Stimulated activated naive CD8-positive, alpha-beta T cell treated with anti-CD3 and anti-CD28 coated beads, Interleukin-15, amount 100 ng/mL, for 72 hours (primary cell): Measurements from ENCODE around the gene MVD.

ENCODE experiments used
- ATAC-seq: fragments of 150-1000 bp; cut with Tn5 transposase; 2 replicates; pipeline ENCODE4 v1.10.0; 2021; ENCODE audit warnings: mild to moderate bottlenecking, moderate library complexity
- DNase-seq, 2 donors: peaks; one replicate each; pipeline ENCODE4 v3.0.0; 2021 to 2022
- H3K27ac Mint-ChIP-seq, 2 donors: one replicate each; pipeline ENCODE4 v1.8.0; 2022; ENCODE audit warnings: mild to moderate bottlenecking in 2 of 2, mixed read lengths in 2 of 2, moderate library complexity in 2 of 2
- H3K27me3 Mint-ChIP-seq: one replicate; pipeline ENCODE4 v1.8.0; 2022; ENCODE audit warnings: mixed read lengths
- H3K4me1 Mint-ChIP-seq: one replicate; pipeline ENCODE4 v1.8.0; 2022; ENCODE audit warnings: mild to moderate bottlenecking, mixed read lengths
- H3K4me3 Mint-ChIP-seq, 2 donors: one replicate each; pipeline ENCODE4 v1.8.0; 2022; ENCODE audit warnings: mild to moderate bottlenecking in 2 of 2, mixed read lengths in 2 of 2, moderate library complexity in 1 of 2
- H3K9me3 Mint-ChIP-seq, 2 donors: one replicate each; pipeline ENCODE4 v1.8.0; 2022; ENCODE audit warnings: mixed read lengths in 2 of 2

MVD gene

DNA sequence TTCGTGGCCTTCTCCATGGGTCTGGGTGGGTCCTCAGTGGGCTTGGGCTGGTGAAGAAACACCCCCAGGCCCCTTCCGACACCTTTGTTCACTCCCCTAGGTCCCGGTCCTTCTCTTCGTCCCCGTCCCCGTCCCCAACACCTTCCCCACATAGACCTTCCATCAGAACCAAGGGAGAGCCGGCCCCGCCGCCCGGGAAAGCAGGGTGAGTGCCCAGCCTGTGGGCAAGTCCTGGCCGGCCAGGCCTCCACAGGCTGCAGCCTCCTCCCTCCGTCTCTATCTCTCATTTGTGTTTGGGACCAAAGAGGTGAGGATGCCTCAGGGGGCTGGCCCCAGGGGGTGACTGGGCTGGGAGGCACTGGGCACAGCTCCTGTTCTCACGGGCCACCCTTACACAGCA lies 39.0 kb downstream of the MVD start:
- peak overlapping the region in 1 of 2 donors; percentile 59 for H3K27ac Mint-ChIP-seq
- no peaks in the 10 kb centered on the region for H3K27me3 Mint-ChIP-seq
- H3K4me3 Mint-ChIP-seq = no peak overlapping the region
- no peaks in the 10 kb centered on the region for H3K9me3 Mint-ChIP-seq
- ATAC-seq (no peak), DNase-seq (no peak)
- H3K4me1 Mint-ChIP-seq = peaks cover 43% of the 10 kb centered on the region

DNA sequence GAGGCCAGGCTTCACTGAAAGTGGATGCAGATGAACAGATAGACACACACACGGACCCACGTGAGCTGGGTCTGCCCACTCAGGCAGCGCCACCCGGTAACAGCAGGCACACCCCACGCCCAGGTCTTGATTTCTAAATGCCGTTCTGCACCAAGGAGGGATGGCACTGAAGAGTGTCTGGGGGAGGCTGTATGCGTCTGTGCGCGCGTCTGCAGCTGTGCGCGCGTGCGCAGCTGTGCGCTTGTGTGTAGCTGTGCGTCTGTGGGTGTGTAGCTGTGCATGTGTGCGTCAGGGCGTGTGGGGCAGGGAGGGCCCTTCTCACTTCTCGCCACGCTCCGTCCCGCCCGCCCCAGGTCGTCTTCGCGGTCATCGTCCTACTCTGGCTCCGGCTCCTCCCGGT lies 40.0 kb downstream of the MVD start:
- DNase-seq (no peak), ATAC-seq (no peak)
- H3K9me3 Mint-ChIP-seq = no peaks in the 10 kb centered on the region
- peaks cover 52% of the 10 kb centered on the region for H3K4me1 Mint-ChIP-seq
- no peaks in the 10 kb centered on the region for H3K27me3 Mint-ChIP-seq
- peak overlapping the region in 1 of 2 donors; percentile 82 for H3K27ac Mint-ChIP-seq
- H3K4me3 Mint-ChIP-seq = no peak overlapping the region

DNA sequence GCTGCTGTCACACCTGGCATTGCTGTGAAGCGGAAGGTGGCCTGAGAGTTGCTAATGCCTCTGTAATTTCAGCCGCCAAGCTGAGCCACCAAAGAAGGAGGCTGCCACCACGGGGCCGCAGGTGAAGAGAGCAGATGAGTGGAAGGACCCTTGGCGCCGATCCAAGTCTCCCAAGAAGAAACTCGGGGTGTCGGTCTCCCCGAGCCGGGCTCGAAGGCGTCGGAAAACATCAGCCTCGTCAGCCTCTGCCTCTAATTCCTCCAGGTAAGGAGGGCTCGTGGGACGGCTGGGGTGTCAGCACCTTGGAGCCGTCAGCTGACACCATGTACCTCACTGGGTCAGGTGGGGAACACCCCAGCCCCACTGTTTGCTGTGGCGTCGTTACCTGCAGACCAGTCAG lies 40.8 kb downstream of the MVD start:
- H3K9me3 Mint-ChIP-seq = no peaks in the 10 kb centered on the region
- peaks cover 55% of the 10 kb centered on the region for H3K4me1 Mint-ChIP-seq
- no peak for ATAC-seq
- peak overlapping the region in 1 of 2 donors; percentile 90 for H3K27ac Mint-ChIP-seq
- no peak overlapping the region for H3K4me3 Mint-ChIP-seq
- H3K27me3 Mint-ChIP-seq = no peaks in the 10 kb centered on the region
- DNase-seq = no peak

DNA sequence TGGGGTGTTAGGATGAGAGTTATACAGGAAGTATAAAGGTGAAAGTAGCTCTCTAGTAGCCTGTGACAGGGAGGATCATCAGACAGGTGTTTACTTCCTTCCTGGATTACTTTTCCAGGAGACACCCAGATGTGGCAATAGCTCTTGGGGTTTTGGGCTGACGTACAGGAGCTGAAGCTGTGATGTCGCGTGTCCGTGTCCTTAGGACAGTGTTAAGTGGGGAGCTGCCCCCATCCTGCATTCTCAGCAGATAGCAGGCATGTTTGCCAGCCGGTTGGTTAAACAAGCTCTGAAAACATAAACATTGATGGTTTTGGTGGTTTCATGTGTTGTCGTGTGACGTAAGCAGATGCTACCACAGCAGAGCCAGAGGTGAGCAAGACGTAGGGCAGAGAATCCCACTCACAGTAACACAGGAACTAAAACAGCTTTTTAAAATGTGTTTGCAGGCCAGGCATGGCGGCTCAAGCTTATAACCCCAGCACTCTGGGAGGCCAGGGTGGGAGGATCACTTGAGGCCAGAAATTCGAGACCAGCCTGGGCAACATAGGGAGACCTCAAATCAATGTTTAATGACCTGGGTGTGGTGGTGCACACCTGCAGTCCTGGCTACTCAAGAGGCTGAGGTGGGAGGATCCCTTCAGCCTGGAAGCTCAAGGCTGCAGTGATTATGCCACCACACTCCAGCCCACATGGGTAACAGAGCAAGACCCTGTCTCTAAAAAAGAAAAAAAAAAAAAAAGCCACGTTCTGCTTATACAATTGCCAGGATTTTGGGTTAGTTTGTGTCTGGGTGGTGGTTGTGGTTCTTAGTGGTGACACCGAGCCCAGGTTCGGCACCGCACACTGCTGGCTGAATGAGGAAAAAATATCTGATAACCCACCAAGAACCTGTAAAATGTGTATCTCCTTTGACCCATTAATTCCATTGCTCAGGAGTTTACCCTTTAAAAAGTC lies 42.8 kb downstream of the MVD start:
- H3K27ac Mint-ChIP-seq = peak overlapping the region; percentile 87 to 97

DNA sequence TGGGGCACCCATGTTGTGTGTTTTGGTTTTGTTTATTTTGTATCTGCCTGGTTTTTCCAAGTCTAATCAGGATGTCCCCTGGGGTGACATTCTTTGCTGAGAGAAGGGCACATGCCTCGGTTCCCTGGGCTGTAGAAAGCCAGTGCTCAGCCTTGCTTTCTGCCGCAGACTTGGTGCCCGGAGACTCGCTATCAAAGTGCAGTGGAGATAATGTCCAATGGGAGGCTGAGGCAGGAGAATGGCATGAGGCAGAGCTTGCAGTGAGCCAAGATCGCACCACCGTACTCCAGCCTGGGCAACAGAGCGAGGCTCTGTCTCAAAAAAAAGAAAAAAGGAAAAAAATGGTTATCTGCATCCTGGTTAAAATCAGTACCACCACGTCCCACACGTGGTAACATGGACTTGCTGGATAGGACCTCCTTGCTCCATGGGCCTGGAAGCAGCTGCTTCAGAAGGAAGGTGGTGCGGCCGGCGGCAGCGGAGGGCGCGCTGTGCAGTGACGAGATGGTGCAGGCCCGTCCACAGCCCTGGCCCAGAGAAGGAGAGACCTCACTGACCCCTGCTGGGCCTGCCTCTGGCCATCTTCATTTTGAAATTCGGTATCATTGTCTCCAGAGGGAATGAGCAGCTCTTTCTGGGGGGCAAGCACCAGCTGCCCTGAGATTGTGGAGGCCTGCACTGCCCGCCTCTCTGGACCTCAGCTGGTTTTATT lies 43.8 kb downstream of the MVD start:
- ATAC-seq (no peak), DNase-seq (no peak)
- peak overlapping the region in 1 of 2 donors; percentile 64 for H3K4me3 Mint-ChIP-seq
- peaks cover 62% of the 10 kb centered on the region for H3K4me1 Mint-ChIP-seq
- H3K27ac Mint-ChIP-seq = peak overlapping the region; percentile 67 to 97
- H3K27me3 Mint-ChIP-seq = no peaks in the 10 kb centered on the region
- no peaks in the 10 kb centered on the region for H3K9me3 Mint-ChIP-seq

More for the DNA sequence above, 42.8 kb downstream of the MVD start:
- Mint-ChIP-seq H3K4me1 (peaks cover 65% of the 10 kb centered on the region), H3K9me3 (no peaks in the 10 kb centered on the region), H3K4me3 (peak overlapping the region; percentile 62 to 64), H3K27me3 (no peaks in the 10 kb centered on the region)
- ATAC-seq (peak; percentile 94), DNase-seq (peak; percentile 47 to 73)

DNA sequence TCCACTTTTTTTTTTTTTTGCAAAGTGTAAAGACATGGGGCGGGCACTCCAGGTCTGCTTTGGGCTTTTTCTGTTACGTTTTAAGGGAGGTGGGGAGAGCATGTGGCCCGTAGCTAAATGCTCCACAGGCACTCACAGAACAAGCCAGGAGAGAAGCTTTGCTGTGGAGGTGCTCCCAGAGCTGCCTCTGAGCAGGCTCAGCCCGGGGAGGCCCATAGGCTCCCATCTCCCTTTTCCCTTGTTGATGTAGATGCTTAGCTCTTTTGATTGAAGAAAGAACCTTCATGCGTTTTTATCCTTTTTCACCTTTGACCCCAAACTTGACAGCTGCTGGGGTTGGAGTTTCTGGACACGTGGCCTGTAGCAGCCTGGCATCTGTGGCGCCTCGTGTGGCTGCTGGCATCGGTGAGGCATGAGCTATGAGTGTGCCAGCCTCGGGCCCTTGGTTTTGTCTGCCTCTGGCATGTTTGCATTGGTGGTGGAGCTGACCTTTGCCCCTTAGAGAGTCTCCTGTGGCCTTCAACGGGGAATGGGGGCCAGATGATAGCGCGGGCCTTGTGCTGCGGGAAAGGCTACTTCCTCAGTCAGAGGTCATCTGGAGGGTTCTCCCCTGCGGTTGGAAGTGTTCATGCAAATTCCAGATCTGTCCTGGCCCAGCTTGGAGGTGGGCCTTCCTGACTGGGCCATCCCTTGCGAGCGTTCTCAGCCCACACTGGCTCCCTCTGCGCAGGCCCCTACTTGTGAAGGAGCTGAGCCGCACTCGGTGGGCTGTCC lies 44.5 kb downstream of the MVD start:
- Mint-ChIP-seq H3K4me3 (no peak overlapping the region), H3K27ac (peak overlapping the region; percentile 14 to 83), H3K27me3 (no peaks in the 10 kb centered on the region), H3K9me3 (no peaks in the 10 kb centered on the region), H3K4me1 (peaks cover 58% of the 10 kb centered on the region)
- DNase-seq = no peak
- no peak for ATAC-seq

DNA sequence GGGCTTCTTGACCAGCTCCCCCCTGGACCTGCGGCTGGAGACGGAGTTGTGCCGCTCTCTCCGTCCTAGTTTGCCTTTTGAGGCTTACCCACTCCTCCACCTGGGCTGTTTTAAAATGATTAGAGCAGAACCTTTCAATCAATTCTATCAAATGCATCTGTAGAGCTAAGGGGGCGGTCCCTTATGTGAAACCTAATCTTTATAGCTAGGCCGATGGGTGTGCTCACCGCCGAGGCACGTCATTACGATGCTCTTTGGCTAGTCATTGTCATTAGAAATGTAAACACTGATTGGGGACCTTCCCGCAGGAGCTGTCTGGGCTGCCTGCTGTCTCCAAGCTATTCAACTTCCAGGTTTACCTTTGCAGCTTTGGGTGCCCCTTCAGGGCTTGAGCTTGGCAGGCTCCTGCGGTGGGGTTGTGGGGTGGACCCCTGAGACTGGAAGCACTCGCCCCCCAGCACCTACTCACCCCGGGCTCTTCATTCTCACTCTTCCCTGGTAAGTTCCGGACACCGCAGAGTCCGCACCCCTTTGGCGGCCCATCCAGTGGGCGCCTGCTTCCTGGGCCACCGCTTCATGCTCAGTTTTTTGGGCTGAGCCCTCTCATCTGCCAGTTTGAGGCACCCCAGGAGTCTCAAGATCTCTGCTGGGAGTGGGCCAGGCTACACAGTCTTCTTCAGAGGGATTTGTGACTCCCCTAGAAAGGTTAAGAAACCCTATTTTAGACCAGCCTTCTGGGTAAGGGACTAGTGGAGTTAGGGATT lies 45.4 kb downstream of the MVD start:
- DNase-seq (no peak), ATAC-seq (no peak)
- H3K4me1 Mint-ChIP-seq = peaks cover 54% of the 10 kb centered on the region
- H3K27ac Mint-ChIP-seq = peak overlapping the region; percentile 14 to 95
- no peaks in the 10 kb centered on the region for H3K9me3 Mint-ChIP-seq
- no peak overlapping the region for H3K4me3 Mint-ChIP-seq
- no peaks in the 10 kb centered on the region for H3K27me3 Mint-ChIP-seq

DNA sequence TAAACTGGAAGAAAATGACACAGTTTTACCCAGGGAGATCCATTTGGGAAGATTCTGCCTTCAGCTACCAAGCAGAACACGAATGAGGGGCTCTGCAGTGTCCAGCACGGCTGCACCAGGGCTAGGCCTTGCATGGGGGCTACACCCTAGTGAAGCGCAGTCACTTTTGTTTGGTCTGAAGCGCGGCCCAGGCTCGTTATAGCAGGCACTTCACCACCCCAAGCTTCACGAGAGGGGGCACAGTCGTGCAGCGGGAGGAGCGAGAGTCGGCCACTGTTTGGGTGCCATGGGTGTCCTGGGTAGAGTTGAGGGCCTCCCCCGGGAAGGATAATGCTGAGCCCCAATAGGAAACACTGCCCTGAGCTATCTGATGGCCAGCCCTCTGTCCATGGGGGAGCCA lies 46.2 kb downstream of the MVD start:
- Mint-ChIP-seq H3K4me1 (peaks cover 54% of the 10 kb centered on the region), H3K27ac (peak overlapping the region in 1 of 2 donors; percentile 63), H3K27me3 (no peaks in the 10 kb centered on the region), H3K9me3 (no peaks in the 10 kb centered on the region), H3K4me3 (no peak overlapping the region)
- DNase-seq (no peak), ATAC-seq (no peak)

DNA sequence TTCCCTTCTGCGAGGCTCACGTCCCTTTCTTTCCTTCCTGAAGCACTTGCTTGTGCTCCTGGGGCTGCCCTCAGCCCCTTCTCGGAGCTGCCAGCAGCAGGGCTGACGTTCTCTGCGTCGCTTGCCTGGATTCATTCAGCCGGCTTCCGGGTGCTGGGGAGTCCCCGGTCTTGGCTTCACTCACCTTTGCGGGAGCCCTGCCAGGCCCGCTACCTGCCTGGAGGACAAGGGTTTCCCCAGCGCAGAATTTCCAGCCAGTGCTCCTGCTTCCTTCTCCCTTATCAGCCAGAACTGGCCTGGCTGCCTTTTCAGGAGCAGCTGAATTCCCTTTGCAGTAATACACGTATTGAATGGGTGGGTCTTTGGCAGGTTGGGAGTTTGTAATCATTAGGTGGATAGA lies 46.6 kb downstream of the MVD start:
- peaks cover 54% of the 10 kb centered on the region for H3K4me1 Mint-ChIP-seq
- peak overlapping the region in 1 of 2 donors; percentile 63 for H3K27ac Mint-ChIP-seq
- H3K4me3 Mint-ChIP-seq = no peak overlapping the region
- no peak for ATAC-seq
- no peaks in the 10 kb centered on the region for H3K27me3 Mint-ChIP-seq
- DNase-seq = no peak
- no peaks in the 10 kb centered on the region for H3K9me3 Mint-ChIP-seq

DNA sequence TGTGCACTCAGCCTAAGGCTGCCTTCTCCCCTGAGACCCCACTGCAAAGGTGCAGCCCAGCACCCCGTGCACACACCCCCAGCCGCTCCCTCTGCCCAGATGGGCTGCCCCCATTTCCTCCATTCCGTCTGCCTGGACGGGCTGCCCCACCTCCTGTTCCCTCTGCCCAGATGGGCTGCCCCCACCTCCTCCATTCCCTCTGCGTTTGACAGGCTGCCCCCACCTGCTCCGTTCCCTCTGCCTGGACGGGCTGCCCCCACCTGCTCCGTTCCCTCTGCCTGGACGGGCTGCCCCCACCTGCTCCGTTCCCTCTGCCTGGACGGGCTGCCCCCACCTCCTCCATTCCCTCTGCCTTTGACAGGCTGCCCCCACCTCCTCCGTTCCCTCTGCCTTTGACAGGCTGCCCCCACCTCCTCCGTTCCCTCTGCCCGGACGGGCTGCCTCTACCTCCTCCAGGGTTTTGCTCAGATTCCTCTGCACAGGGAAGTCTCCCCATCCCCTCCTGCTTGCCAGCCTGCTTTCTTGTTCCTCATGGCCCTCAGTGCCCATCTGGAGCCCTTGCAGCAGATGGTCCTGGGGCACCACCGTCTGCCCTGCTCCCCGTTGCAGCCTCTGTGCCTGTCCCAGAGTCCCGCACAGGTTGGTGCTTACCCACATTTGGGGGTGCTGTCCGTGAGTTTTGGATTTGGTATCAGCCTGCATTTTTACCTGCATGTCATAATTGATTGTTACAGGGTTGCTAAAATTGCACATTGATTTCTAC lies 47.9 kb downstream of the MVD start:
- Mint-ChIP-seq H3K4me1 (peaks cover 49% of the 10 kb centered on the region), H3K27me3 (no peaks in the 10 kb centered on the region), H3K27ac (peak overlapping the region in 1 of 2 donors; percentile 6), H3K4me3 (no peak overlapping the region), H3K9me3 (no peaks in the 10 kb centered on the region)
- ATAC-seq (no peak), DNase-seq (no peak)

DNA sequence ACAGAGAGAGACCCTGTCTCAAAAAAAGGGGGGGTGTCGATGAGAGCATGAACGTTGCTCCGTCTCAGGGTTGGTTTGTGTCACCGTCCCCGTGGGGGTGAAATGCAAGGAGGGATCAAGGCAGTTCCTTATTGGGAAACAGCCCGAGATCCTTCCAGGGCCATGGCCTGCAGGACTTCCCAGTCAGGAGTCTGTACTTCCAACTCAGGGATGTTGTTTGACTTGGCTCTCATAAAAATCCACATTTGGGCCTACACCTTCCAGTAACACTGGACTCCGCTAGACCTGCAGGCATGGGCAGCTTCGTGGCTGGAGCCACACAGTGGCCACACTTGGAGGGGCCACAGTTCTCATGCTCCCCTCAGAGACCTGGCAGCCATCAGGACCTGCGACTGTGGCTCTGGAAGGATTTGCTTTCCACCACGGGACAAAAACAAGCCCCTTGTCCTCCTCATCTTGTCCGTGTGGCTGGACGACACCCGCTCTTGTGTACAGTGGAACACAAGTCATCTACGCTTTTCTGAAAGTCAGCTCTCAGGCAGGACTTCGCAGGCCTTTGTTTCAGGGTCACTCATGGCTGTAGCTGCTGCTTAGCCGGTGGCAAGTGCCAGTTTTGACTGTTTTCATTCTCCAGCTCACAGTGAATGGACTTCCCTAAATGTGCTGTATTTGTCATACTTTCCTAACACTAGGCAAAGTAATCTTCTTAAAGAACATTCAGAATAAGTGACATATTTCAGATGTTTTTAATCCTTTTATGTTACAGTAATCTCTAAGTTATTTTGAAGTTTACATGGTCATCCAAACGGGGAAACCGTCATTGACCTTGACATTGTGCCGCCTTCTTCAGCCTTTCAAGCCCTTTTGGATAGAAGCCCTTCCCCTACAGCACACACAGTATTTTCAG lies 48.7 kb downstream of the MVD start:
- DNase-seq = no peak

DNA sequence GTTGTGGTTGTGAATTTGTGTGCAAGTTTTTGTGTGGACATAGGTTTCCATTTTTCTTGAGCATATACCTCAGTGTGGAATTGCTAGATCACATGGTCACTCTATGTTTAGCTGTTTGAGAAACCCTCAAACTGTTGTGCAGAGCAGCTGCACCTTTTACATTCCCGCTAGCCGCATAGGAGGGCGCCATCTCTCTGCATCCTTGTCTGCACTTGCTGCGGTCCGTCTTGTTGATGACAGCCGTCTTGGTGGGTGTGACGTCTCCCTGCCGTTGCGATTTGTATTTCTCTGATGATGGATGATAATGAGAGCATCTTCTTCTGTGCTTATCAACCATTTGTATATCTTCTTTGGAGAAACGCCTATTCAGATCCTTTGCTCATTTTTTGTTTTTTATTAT lies 49.6 kb downstream of the MVD start:
- H3K27me3 Mint-ChIP-seq = no peaks in the 10 kb centered on the region
- no peak overlapping the region for H3K4me3 Mint-ChIP-seq
- H3K27ac Mint-ChIP-seq = no peak overlapping the region
- ATAC-seq = no peak
- no peak for DNase-seq
- H3K9me3 Mint-ChIP-seq = no peaks in the 10 kb centered on the region
- peaks cover 32% of the 10 kb centered on the region for H3K4me1 Mint-ChIP-seq

More for the DNA sequence above, 48.7 kb downstream of the MVD start:
- Mint-ChIP-seq H3K27ac (peak overlapping the region in 1 of 2 donors; percentile 6), H3K4me3 (no peak overlapping the region), H3K27me3 (no peaks in the 10 kb centered on the region), H3K4me1 (peaks cover 41% of the 10 kb centered on the region), H3K9me3 (no peaks in the 10 kb centered on the region)
- ATAC-seq = no peak

DNA sequence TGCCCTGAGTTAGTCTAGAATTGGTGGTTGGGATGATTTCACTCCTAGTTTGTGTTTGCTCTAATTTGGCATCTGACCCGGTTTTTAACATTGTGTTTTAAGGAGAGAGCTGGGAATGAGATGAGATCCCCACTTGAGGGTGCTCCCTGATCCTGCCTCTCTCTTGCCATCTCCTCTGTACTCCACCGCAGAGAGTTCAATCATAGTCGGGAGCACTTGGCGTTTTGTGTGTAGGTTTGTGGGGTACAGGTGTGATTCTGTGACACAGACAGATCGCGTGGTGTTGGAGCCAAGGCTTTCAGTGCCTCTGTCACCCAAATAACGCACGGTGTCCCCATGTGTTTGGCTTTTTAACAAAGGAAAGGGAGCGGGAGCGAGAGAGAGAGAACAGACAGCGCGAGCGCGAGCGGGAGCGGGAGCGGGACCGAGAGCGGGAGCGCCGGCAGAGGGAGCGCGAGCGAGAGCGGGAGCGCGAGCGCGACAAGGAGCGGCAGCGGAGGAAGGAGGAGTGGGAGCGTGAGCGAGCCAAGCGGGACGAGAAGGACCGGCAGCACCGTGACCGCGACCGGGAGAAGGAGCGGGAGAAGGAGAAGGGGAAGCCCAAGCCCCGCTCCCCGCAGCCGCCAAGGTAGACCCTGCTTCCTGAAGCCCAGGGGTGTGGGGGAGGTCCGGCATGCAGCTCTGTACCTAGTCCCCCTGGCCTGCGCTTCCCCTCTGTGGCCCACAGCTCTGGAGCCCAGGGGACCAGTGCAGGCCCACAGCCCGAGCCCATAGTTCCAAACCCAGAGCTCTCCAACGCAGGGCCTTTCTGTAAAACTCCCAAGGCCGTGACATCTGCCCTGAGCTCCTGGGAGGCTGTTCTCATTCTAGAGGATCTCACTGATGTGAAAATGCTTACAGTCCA lies 51.7 kb downstream of the MVD start:
- Mint-ChIP-seq H3K4me3 (no peak overlapping the region), H3K27ac (peak overlapping the region in 1 of 2 donors; percentile 61)

More for the DNA sequence above, 51.7 kb downstream of the MVD start:
- H3K27me3 Mint-ChIP-seq = no peaks in the 10 kb centered on the region
- H3K9me3 Mint-ChIP-seq = no peaks in the 10 kb centered on the region
- ATAC-seq (no peak), DNase-seq (no peak)
- peaks cover 11% of the 10 kb centered on the region for H3K4me1 Mint-ChIP-seq
